GM21423 (cell line): ENCODE results near the gene FNDC10.
"Not testable (repeated sequence)": the region's sequence is repeated elsewhere in the genome, so short reads cannot be mapped to it uniquely, and the experiment has no call there.

ENCODE experiments used
- ATAC-seq: cut with Tn5 transposase; IDR thresholded peaks from one replicate; pipeline ENCODE4 v1.9.1; 2021; ENCODE audit warnings: mild to moderate bottlenecking, moderate library complexity; ENCODE audit not compliant: unreplicated experiment

The FNDC10 gene

DNA sequence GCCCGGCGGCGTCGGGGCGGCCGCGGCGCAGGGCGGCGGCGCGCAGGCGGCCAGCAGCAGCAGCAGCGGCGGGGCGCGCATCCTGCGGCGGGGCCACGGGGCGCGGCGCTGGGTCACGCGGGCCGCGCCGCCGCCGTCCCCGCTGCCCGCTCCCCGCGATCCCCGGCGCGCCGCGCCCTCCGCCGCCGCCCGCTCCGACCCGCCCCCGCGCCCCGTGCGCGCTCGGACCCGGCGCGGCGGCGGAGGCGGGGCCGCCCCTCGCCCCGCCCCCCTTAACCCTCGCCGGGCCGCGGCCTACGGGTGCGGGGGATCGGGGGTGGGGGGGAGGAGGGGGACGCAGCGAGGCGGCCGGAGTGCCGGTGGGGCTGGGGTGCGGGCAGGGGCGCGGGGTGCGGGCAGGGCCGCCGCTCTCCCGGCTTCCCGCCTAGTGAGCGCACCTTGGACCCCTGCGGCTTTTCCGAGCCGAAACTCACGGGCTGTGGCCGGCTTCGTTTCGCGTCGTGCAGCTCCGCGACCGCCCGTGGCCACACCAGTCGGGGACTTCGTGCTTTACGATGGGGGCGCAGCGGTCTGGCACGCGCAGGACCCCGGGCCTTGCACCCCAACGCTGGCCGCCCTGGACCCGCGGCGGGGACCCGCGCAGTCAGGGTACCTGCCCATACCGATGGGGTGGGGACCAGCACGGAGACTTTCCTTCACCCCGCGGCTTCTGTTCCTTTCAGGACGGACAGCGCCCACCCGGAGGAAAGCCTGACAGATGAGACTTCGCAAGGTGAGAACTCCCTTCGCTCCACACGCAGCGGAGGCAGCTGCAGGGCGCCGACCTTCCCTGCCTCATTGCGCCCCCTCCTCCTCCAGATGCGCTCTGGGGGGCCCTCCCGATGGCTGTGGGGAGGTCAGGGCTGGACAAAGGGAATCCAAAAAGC is at the start of gene FNDC10:
FNDC10 (minus strand) TSS at position 201 of the 926 bp plus-strand sequence; CDS start at position 81, 120 bp downstream.
- no peak for ATAC-seq

- not testable (repeated sequence) for ATAC-seq
These were observed 48.3 kb upstream of the FNDC10 start for GRCh38 chr1:1648265-1648664.

DNA sequence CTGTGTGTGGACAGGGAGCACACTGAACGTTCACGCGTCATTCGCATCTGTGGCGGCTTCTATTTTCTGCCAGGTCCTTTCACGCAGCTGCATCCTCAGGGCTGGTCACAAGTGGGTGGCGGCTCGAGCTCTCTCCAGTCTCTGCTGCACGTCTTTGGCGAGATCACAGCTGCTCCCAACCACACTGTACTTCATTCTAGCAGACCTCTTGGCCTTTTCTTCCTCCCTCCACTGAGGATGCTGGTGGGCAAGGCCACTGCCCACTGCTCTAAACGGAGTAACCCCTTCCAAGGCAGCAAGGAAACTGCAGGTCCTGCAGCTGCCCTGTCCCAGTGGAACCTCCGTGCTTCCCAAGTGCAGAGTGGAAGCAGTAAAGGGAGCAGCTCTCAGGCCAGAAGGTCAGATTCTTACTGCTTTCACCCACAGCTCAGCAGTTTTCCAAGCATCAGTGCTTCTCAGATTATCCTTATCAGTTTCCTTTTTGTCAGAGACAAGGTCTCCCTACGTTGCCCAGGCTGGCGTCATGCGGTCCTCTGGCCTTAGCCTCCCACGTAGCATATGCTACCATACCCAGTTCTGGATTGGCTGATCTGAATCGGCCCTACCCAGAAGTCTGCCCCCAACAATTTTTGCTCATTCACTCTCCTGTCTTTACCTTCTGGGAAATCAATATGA is 47.8 kb upstream of the FNDC10 start:
- not testable (repeated sequence) for ATAC-seq

DNA sequence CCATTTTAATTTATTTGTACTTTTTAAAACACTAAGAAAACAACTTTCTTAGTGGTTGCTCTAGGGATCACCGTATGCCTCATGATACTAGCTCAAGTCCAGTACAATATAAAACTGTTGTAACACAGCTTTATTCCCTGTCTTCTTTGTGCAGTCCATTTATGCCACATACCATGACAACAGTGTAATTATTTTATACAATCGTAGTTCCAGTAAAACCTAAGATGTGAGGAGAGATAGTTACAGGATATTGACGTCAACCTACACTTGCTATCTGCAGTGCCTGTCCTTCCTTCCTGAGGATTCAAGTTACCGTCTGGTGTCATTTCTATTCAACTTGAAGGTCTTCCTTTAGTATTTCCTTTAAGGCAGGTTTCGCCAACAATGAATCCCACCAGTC is 46.4 kb upstream of the FNDC10 start:
- ATAC-seq, result not testable (repeated sequence)

GRCh38 chr1:1640711-1641461 is 41.0 kb upstream of the FNDC10 start:
- ATAC-seq, result not testable (repeated sequence)

DNA sequence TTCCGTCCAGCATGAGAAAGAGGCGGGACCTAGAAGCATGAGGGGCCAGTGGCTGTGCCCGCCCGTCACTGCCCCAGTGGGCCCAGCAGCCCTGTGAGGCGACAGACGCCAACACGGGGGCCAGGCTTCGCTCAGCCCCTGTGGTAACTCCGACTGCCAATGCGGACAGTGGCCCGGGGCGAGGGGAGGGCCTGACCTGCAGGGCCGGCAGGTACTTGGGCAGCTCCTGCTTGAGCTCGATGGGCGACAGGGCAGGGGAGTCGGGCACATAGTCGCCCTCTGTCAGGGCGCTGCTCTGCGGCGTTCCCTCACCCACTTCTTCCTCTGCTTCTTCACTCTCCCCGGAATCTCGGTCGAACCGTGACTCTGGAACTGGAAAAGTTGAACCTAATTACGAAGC is 40.1 kb upstream of the FNDC10 start:
- not testable (repeated sequence) for ATAC-seq

- not testable (repeated sequence) for ATAC-seq
These were observed 39.4 kb upstream of the FNDC10 start for GRCh38 chr1:1639368-1639767.

DNA sequence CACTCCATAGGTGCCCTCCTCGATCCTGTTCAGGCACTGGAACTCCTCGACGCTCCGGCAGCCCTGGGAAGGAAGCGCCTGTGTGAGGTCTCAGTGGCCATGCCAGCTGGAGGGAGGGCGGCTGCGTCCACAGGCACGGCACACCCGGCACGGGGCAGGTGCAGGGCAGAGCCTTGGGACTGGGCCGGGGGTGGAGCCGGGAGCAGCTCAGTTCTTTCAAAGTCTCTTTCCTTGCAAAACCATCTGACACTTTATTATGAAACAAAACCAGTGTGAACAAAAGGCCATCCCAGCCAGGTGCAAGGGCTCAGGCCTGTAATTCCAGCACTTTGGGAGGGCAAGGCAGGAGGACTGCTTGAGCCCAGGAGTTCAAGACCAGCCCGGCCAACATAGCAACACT is 38.6 kb upstream of the FNDC10 start:
- not testable (repeated sequence) for ATAC-seq

DNA sequence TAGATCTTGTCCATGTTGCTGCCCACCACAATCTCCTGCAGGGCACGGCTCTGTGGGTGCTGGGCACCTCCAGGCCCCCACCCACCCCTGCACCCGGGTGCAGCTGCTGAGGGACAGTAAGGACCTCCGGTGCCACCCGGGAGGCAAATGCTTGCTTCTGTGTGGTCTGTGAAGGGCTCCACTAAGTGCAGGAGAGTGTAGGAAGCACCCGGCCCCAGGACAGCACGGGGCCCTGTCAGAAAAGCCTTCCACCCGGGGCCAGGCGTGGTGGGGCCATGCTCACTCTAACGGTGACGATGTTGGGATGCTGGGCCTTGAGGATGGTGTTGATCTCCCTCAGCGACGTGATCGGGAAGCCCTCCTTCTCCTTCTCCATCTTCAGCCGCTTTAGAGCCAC is 37.5 kb upstream of the FNDC10 start:
- ATAC-seq, result not testable (repeated sequence)

DNA sequence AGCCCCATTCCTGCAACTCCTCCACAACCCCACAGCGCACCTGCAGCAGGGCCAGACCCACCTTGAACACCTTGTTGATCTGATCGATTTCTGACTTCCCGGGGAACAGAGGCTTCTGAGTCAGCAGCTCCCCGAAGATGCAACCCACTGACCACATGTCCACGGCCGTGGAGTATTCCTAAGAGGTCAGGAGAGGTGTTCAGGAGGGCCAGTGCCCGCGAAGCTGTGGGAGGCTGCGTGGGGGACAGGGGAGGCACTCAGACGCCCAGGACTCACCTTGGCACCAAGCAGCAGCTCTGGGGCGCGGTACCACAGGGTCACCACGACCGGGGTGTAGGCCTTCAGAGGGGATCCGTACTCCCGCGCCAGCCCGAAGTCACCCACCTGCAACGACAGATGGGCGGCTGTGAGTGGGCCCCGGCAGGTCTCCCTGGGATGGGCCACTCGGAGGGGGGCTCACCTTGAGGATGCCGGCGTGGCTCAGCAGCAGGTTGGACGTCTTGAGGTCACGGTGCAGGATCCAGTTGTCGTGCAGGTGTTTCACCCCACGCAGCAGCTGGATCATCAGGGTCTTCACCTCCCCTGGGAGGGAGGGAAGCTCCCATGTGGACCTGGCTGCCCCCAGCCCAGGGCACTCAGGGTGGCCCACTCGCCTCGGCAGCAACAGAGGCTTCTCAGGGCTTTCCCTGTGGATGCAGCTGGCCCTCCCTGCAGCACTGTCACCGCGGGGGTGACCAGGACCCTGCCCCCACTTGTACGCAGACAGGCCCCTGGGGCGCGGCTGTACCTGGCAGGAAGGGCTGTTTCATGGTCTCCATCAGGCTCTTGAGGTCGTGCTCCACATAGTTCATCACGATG is 36.9 kb upstream of the FNDC10 start:
- ATAC-seq, result not testable (repeated sequence)

DNA sequence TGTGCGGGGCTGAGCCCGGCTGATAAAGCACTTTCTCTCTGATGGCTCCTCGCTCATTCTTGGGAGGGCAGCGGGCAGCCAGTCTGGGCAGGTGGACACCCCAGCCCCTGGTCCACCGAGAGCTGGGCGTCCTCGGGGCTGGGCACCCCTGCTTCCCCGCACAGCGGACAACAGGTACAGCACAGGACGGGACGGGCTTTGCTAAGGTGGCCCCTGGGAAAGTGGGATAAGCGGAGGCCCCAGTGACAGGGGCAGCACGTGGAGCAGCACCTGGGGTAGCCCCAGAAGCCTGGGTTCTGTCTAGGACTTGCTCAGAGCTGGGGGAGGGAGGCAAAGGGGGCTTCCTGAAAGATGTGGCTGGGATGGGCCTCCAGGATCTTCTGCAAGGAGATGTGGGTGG is 34.7 kb upstream of the FNDC10 start:
- not testable (repeated sequence) for ATAC-seq

- ATAC-seq, result not testable (repeated sequence)
These were observed 33.5 kb upstream of the FNDC10 start for GRCh38 chr1:1633409-1633808.

DNA sequence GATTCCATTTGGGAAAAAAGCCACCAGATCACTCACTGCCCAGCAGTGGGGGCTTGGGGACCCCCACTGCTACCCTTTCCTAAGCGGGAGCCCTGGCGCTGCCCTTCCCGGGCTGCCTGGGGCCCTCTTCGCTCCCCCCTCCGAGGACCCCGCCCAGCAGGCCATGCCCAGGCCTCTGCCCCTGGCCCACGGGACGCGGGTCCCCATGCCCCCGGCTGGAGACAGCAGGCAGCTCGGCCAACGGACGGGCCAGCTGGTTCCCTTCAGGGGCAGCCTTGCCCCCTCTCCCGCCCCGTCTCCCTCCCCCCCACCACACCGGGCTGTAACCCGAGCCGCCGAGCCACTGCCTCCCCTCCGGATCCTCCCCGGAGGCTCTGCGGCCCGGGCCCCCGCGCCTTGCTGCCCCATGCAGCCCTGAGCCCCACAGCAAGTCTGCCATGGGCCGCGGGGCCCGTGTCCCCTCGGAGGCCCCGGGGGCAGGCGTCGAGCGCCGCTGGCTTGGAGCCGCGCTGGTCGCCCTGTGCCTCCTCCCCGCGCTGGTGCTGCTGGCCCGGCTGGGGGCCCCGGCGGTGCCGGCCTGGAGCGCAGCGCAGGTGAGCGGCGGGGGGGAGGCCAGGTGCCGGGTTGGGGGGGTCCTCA is 32.0 kb upstream of the FNDC10 start, which contains the start of gene MMP23B:
MMP23B (plus strand) TSS at position 392 of the 639 bp plus-strand sequence; CDS start at position 438, 46 bp downstream.
- no peak for ATAC-seq

- ATAC-seq, result no peak
These were observed 31.2 kb upstream of the FNDC10 start for GRCh38 chr1:1630965-1631781.

DNA sequence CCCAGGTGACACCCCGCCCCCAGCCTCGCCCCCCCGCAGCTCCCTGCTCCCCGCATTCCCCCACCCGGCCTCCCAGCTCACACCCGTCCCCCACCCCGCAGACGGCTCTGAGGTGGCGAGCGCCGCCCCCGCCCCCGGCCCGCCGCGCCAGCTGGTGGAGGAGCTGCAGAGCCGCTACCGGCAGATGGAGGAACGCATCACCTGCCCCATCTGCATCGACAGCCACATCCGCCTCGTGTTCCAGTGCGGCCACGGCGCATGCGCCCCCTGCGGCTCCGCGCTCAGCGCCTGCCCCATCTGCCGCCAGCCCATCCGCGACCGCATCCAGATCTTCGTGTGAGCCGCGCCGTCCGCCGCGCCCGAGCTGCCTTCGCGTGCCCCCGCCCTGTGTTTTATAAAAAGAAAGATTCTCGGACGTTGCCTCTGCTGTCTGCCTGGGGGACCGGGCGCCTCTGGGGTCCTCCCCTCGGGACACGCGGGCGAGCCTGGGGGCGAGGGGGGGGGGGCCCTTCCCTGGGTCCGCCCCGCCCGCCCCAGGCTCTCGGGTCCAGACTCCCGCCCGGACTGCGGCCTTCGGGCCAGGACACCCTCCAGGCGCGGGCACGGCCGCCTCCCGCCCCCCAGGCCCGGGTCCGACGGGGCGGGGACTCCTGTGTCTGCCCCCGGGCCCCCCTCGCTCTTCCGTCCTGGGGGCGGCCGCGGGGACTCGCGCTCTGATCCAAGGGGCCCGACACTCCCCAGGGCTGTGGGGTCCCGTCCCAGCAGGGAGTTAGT is 30.4 kb upstream of the FNDC10 start:
- ATAC-seq, result peak; percentile 77

DNA sequence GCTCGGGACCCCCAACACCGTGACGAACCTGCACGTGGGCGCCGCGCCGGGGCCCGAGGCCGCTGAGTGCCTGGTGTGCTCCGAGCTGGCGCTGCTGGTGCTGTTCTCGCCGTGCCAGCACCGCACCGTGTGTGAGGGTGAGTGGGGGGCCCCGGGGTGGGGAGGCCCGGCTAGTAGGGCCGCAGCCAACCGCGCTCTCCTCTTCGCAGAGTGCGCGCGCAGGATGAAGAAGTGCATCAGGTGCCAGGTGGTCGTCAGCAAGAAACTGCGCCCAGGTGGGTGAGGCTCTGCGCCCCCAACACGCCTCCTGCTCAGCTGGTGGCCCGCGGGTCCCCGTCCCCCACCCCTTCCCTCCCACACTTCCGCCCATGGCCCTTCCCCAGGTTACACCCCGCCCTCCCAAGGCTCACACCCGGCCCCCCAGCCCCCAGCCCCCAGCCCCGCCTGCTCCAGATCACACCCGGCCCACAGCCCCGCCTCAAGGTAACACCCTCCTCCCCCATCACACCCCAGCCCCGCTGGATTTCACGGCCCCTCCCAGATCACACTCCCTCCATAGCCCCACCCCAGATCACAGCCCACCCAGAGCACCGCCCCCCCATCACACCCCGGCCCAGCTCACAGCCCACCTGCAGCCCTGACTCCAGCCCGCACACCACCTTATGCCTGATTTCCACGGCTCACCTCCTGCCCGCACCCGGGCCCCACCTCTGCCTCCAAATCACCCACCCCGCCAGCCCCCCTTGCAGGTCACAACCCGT is 29.7 kb upstream of the FNDC10 start:
- ATAC-seq, result peak; percentile 5

DNA sequence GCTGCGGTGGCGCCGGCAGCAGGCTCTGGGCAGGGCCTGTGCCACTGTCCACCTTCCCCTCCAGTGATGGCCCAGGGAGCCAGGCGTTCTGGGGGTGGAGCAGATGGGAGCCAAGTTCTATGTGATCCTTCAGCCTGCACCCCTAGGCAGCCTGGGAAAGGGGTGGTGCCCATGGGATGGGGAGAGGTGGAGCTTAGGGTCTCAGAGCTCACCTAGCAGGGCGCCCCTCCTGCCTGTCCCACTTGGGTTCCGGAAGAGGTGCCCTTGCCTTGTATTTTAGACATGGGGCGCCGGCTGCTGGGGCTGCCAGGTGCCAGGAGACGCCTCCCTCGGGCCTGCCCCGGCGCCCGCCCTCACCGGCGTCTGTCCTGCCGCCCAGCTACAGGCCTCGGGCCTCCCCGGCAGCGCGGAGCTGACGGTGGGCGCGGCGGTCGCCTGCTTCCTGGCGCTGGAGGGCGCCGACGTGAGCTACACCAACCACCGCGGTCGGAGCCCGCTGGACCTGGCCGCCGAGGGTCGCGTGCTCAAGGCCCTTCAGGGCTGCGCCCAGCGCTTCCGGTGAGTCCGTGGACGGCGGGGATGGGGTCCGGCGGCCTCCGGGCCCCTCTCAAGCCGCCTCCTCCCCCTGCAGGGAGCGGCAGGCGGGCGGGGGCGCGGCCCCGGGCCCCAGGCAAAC is 29.0 kb upstream of the FNDC10 start:
- ATAC-seq, result no peak
